Esophagus squamous epithelium (tissue), 4 donors: ENCODE data around the gene KSR1.

ENCODE experiments used
- CTCF ChIP-seq, 6 experiments: fragments of 450-650 bp in 4 of 6; fragments of 200-600 bp in 2 of 6; sonication (generic) in 2 of 6; IDR thresholded peaks; one replicate each; pipeline ENCODE4 v1.5.1; 2016 to 2019; ENCODE audit warnings: antibody characterized with exemption in 6 of 6, mild to moderate bottlenecking in 4 of 6, moderate library complexity in 4 of 6
- POLR2A ChIP-seq, 4 donors: fragments of 450-650 bp; IDR thresholded peaks; one replicate each; pipeline ENCODE4 v1.6.1; 2017; ENCODE audit warnings: antibody characterized with exemption in 4 of 4, mild to moderate bottlenecking in 4 of 4, moderate library complexity in 3 of 4

- no peak for TF ChIP-seq CTCF (IDR thresholded peaks at IDR 0.05)
- no peak for TF ChIP-seq POLR2A (IDR thresholded peaks at IDR 0.05)
Measured at GRCh38 chr17:27495460-27495859, 39.2 kb downstream of the KSR1 start.
